ENCODE data around the gene SLC10A4. TPM values are rescaled to one million over a fixed set of nuclear protein-coding genes. Genes with fewer than 3 reads are reported as not detected.
A peak's percentile ranks its signal among the peaks of the same experiment; 100 is the strongest.

SLC10A4 gene
- total RNA-seq, 1 experiment from 2014 or later, result 0.59 TPM

GRCh38 chr4:48491514-48492176, 8.5 kb downstream of the SLC10A4 start:
- H3K27ac Mint-ChIP-seq (ENCODE audit: unreplicated experiment), result no peak overlapping the region
- BruUV-seq (replicated peaks), result no TSS peak
- CTCF ChIA-PET, result no interaction called here
- H3K4me1 Mint-ChIP-seq (ENCODE audit: low read depth, unreplicated experiment), result no peaks in the 10 kb centered on the region
- no peaks in the 10 kb centered on the region for H3K27me3 Mint-ChIP-seq (ENCODE audit: unreplicated experiment)
- DNase-seq, result no peak
- intact Hi-C loops (cut with micrococcal nuclease; ENCODE audit: unreplicated experiment), result no loop called here
- H3K36me3 Mint-ChIP-seq (ENCODE audit: insufficient read depth, unreplicated experiment), result no peaks in the 10 kb centered on the region
- H3K9me3 Mint-ChIP-seq (ENCODE audit: low read depth, unreplicated experiment), result no peaks in the 10 kb centered on the region
- no peak overlapping the region for H3K4me3 Mint-ChIP-seq (ENCODE audit: low read depth, unreplicated experiment)
- TF ChIP-seq, protein P1, sequence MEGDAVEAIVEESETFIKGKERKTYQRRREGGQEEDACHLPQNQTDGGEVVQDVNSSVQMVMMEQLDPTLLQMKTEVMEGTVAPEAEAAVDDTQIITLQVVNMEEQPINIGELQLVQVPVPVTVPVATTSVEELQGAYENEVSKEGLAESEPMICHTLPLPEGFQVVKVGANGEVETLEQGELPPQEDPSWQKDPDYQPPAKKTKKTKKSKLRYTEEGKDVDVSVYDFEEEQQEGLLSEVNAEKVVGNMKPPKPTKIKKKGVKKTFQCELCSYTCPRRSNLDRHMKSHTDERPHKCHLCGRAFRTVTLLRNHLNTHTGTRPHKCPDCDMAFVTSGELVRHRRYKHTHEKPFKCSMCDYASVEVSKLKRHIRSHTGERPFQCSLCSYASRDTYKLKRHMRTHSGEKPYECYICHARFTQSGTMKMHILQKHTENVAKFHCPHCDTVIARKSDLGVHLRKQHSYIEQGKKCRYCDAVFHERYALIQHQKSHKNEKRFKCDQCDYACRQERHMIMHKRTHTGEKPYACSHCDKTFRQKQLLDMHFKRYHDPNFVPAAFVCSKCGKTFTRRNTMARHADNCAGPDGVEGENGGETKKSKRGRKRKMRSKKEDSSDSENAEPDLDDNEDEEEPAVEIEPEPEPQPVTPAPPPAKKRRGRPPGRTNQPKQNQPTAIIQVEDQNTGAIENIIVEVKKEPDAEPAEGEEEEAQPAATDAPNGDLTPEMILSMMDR (IDR thresholded peaks at IDR 0.05; ENCODE audit: unreplicated experiment), result no peak

GRCh38 chr4:48493452-48494100, 10.4 kb downstream of the SLC10A4 start:
- CTCF ChIA-PET, result no interaction called here
- intact Hi-C loops (cut with micrococcal nuclease; ENCODE audit: unreplicated experiment), result no loop called here
- BruUV-seq (replicated peaks), result TSS peak; percentile 17

GRCh38 chr4:48495941-48496340, 12.8 kb downstream of the SLC10A4 start:
- no peaks in the 10 kb centered on the region for H3K9me3 Mint-ChIP-seq (ENCODE audit: low read depth, unreplicated experiment)
- intact Hi-C loops (cut with micrococcal nuclease; ENCODE audit: unreplicated experiment), result no loop called here
- BruUV-seq (replicated peaks), result no TSS peak
- TF ChIP-seq, protein P1 (IDR thresholded peaks at IDR 0.05; ENCODE audit: unreplicated experiment), result no peak
- no peak for DNase-seq
- no peaks in the 10 kb centered on the region for H3K4me1 Mint-ChIP-seq (ENCODE audit: low read depth, unreplicated experiment)
- CTCF ChIA-PET, result no interaction called here
- no peaks in the 10 kb centered on the region for H3K36me3 Mint-ChIP-seq (ENCODE audit: insufficient read depth, unreplicated experiment)
- H3K4me3 Mint-ChIP-seq (ENCODE audit: low read depth, unreplicated experiment), result no peak overlapping the region
- no peak overlapping the region for H3K27ac Mint-ChIP-seq (ENCODE audit: unreplicated experiment)
- H3K27me3 Mint-ChIP-seq (ENCODE audit: unreplicated experiment), result no peaks in the 10 kb centered on the region

More at GRCh38 chr4:48493452-48494100, 10.4 kb downstream of the SLC10A4 start:
- Mint-ChIP-seq H3K27me3 (ENCODE audit: unreplicated experiment) (no peaks in the 10 kb centered on the region), H3K4me1 (ENCODE audit: low read depth, unreplicated experiment) (no peaks in the 10 kb centered on the region), H3K9me3 (ENCODE audit: low read depth, unreplicated experiment) (no peaks in the 10 kb centered on the region), H3K36me3 (ENCODE audit: insufficient read depth, unreplicated experiment) (no peaks in the 10 kb centered on the region), H3K27ac (ENCODE audit: unreplicated experiment) (no peak overlapping the region), H3K4me3 (ENCODE audit: low read depth, unreplicated experiment) (no peak overlapping the region)
- DNase-seq, result no peak
- TF ChIP-seq, protein P1 (IDR thresholded peaks at IDR 0.05; ENCODE audit: unreplicated experiment), result no peak

GRCh38 chr4:48498895-48499294, 15.8 kb downstream of the SLC10A4 start:
- TF ChIP-seq, protein P1 (IDR thresholded peaks at IDR 0.05; ENCODE audit: unreplicated experiment), result no peak
- CTCF ChIA-PET, result no interaction called here
- Mint-ChIP-seq H3K27me3 (ENCODE audit: unreplicated experiment) (no peaks in the 10 kb centered on the region), H3K36me3 (ENCODE audit: insufficient read depth, unreplicated experiment) (no peaks in the 10 kb centered on the region), H3K27ac (ENCODE audit: unreplicated experiment) (no peak overlapping the region), H3K4me1 (ENCODE audit: low read depth, unreplicated experiment) (no peaks in the 10 kb centered on the region), H3K9me3 (ENCODE audit: low read depth, unreplicated experiment) (no peaks in the 10 kb centered on the region), H3K4me3 (ENCODE audit: low read depth, unreplicated experiment) (no peak overlapping the region)
- intact Hi-C loops (cut with micrococcal nuclease; ENCODE audit: unreplicated experiment), result no loop called here
- DNase-seq, result no peak
- BruUV-seq (replicated peaks), result no TSS peak

Measured in Calu3 (cell line).